ENCODE results near the gene SSTR4.

DNA sequence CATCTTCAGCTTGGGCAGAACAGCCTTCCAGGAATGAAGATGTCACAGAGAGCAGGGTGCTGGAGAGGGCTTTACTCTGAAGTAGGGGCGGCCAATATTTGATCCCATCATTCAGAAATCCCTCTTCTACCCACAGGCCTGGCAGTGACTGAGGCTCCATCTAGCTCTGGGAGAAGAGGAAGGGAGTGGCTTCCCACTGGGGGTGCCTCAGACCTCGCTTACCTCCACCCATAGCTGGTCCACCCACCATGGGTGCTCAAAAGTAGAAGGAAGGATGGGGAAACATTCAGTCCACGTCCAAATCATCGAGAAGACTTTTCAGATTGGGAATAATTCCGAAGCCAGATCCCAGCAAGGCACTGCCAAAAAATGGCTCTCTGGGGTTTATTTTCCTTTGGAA lies 26.1 kb downstream of the SSTR4 start:
- TF ChIP-seq, protein P1, sequence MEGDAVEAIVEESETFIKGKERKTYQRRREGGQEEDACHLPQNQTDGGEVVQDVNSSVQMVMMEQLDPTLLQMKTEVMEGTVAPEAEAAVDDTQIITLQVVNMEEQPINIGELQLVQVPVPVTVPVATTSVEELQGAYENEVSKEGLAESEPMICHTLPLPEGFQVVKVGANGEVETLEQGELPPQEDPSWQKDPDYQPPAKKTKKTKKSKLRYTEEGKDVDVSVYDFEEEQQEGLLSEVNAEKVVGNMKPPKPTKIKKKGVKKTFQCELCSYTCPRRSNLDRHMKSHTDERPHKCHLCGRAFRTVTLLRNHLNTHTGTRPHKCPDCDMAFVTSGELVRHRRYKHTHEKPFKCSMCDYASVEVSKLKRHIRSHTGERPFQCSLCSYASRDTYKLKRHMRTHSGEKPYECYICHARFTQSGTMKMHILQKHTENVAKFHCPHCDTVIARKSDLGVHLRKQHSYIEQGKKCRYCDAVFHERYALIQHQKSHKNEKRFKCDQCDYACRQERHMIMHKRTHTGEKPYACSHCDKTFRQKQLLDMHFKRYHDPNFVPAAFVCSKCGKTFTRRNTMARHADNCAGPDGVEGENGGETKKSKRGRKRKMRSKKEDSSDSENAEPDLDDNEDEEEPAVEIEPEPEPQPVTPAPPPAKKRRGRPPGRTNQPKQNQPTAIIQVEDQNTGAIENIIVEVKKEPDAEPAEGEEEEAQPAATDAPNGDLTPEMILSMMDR (IDR thresholded peaks at IDR 0.05) = no peak
- TF ChIP-seq POLR2A (IDR thresholded peaks at IDR 0.05) = no peak
